Endothelial cell of umbilical vein (primary cell): ENCODE results near the gene SEMA6A. TPM values are rescaled to one million over a fixed set of nuclear protein-coding genes. Genes with fewer than 3 reads are reported as not detected.

ENCODE experiments used
- BruUV-seq: library from RNA; stranded (reverse); fragments of 400-500 nt; replicated peaks from 2 replicates; lab custom pipeline; 2021; lab: Mats Ljungman, UMichigan
- CTCF ChIA-PET: fragments of 300-600, 350-600 bp; sonication (Branson Sonifier 250); formaldehyde crosslinking; loops from one replicate; lab custom pipeline; 2021; ENCODE audit warnings: antibody characterized with exemption, inconsistent platforms; lab: Charles Lee
- POLR2A ChIA-PET: fragments of 300-600, 350-600 bp; sonication (Branson Sonifier 250); formaldehyde crosslinking; loops from one replicate; lab custom pipeline; 2021; ENCODE audit warnings: antibody characterized with exemption, inconsistent platforms; lab: Charles Lee
- DNase-seq: peaks from one replicate; pipeline ENCODE4 v3.0.0-alpha.2; 2011; ENCODE audit warnings: low read depth, low spot score
- FAIRE-seq: peaks from 2 replicates; lab custom pipeline; 2011; peaks lifted over from hg19 to GRCh38; lab: Jason Lieb, UNC
- H2AFZ ChIP-seq: 2 replicates; pipeline ENCODE4 v1.6.0; 2012; ENCODE audit warnings: low read depth, low read length, control low read depth, inconsistent platforms
- H3K27ac ChIP-seq: 2 replicates; pipeline ENCODE4 v1.5.1; 2011; ENCODE audit warnings: low read depth, mild to moderate bottlenecking, control low read depth, low read length, moderate library complexity; ENCODE audit not compliant: insufficient read depth
- H3K27me3 ChIP-seq, 2 experiments: 2 replicates each; pipeline versions ENCODE4 v1.6.0 to v1.6.1; 2011; ENCODE audit warnings: low read length in 2 of 2, mixed read lengths in 1 of 2; ENCODE audit not compliant: control insufficient read depth in 2 of 2, insufficient read depth in 2 of 2
- H3K36me3 ChIP-seq, 2 experiments: 2 replicates in 1 of 2; 3 replicates in 1 of 2; pipeline ENCODE4 v1.5.1; 2011; ENCODE audit warnings: low read length in 2 of 2, mild to moderate bottlenecking in 1 of 2, moderate library complexity in 1 of 2; ENCODE audit not compliant: control insufficient read depth in 2 of 2, insufficient read depth in 2 of 2; ENCODE audit errors: extremely low read depth in 1 of 2
- H3K4me1 ChIP-seq: 3 replicates; pipeline ENCODE4 v1.5.1; 2011; ENCODE audit warnings: mild to moderate bottlenecking, low read length; ENCODE audit not compliant: control insufficient read depth, insufficient read depth; ENCODE audit errors: extremely low read depth
- H3K4me2 ChIP-seq: 2 replicates; pipeline ENCODE4 v1.6.1; 2011; ENCODE audit warnings: low read length, control low read depth, mixed read lengths; ENCODE audit not compliant: insufficient read depth
- H3K4me3 ChIP-seq, 3 experiments: fragments of 200-600 bp in 1 of 3; sonication (generic), shearing (Covaris generic) in 1 of 3; replicated peaks in 1 of 3; 2 replicates each; pipeline ENCODE4 v1.5.1; 2011 to 2016; ENCODE audit warnings: control low read depth in 3 of 3, low read length in 3 of 3, mild to moderate bottlenecking in 2 of 3, inconsistent platforms in 1 of 3, low read depth in 1 of 3, moderate library complexity in 1 of 3; ENCODE audit not compliant: insufficient read depth in 1 of 3
- H3K79me2 ChIP-seq: 2 replicates; pipeline ENCODE4 v1.6.0; 2012; ENCODE audit warnings: low read length, inconsistent platforms; ENCODE audit not compliant: control insufficient read depth, insufficient read depth
- H3K9ac ChIP-seq: replicated peaks from 2 replicates; pipeline ENCODE3; 2011; ENCODE audit warnings: low read length, control low read depth; ENCODE audit not compliant: insufficient read depth; ENCODE audit errors: extremely low read depth
- H3K9me1 ChIP-seq: replicated peaks from 3 replicates; pipeline ENCODE4 v1.6.0; 2011; ENCODE audit warnings: mild to moderate bottlenecking, low read length; ENCODE audit not compliant: control insufficient read depth, insufficient read depth; ENCODE audit errors: extremely low read depth
- H3K9me3 ChIP-seq: replicated peaks from 2 replicates; pipeline ENCODE4 v1.5.1; 2012; ENCODE audit warnings: low read length, inconsistent platforms; ENCODE audit not compliant: control insufficient read depth, insufficient read depth
- H4K20me1 ChIP-seq: replicated peaks from 2 replicates; pipeline ENCODE3; 2011; ENCODE audit warnings: mild to moderate bottlenecking, low read length; ENCODE audit not compliant: control insufficient read depth, insufficient read depth; ENCODE audit errors: extremely low read depth
- EZH2 ChIP-seq: IDR thresholded peaks from 2 replicates; pipeline ENCODE4 v1.6.1; 2012; ENCODE audit warnings: borderline replicate concordance, low read depth, mild to moderate bottlenecking, moderate library complexity, low read length, inconsistent platforms; ENCODE audit not compliant: severe bottlenecking
- FOS ChIP-seq: IDR thresholded peaks from 2 replicates; pipeline ENCODE4 v1.6.1; 2011; ENCODE audit warnings: mild to moderate bottlenecking, low read length, moderate library complexity, borderline replicate concordance; ENCODE audit not compliant: insufficient read depth
- GATA2 ChIP-seq: IDR thresholded peaks from 2 replicates; pipeline ENCODE4 v1.7.0; 2011; ENCODE audit warnings: low read depth, mild to moderate bottlenecking, moderate library complexity, mixed read lengths, low read length; ENCODE audit not compliant: insufficient read length, insufficient read depth
- JUN ChIP-seq: IDR thresholded peaks from 2 replicates; pipeline ENCODE4 v1.6.1; 2011; ENCODE audit warnings: borderline replicate concordance, low read depth; ENCODE audit not compliant: insufficient read length, insufficient read depth
- MYC ChIP-seq: IDR thresholded peaks from one replicate; pipeline ENCODE4 v1.6.1; 2011; ENCODE audit warnings: mild to moderate bottlenecking, low read depth, low read length
- POLR2A ChIP-seq: IDR thresholded peaks from 2 replicates; pipeline ENCODE4 v1.6.1; 2012; ENCODE audit warnings: low read depth, mild to moderate bottlenecking, control low read depth, low read length
- POLR2AphosphoS5 ChIP-seq: IDR thresholded peaks from 2 replicates; pipeline ENCODE4 v1.6.1; 2012; ENCODE audit warnings: low read depth, mild to moderate bottlenecking, control low read depth, low read length, moderate library complexity; ENCODE audit not compliant: insufficient read depth
- dilution Hi-C: fragments of 300-500 bp; cut with MboI; formaldehyde crosslinking; loops from one replicate; pipeline ENCODE4 v1.15.0; 2019; ENCODE audit warnings: low sequenced_read_pairs; ENCODE audit not compliant: extremely low pct_ligation_motif_present
- intact Hi-C: fragments of 100-400 bp; cut with micrococcal nuclease; formaldehyde crosslinking; loops from one replicate; pipeline ENCODE4 v1.10.0; 2022
- polyA plus RNA-seq, 4 experiments: library from polyadenylated mRNA; depleted of rRNA in 3 of 4; stranded (reverse) in 3 of 4; unstranded in 1 of 4; fragments of >200 nt; gene quantifications; 2 replicates each; pipeline versions ENCODE4 v1.2.1 to v1.2.3, GENCODE V29; 2011 to 2012; ENCODE audit warnings: missing spikeins in 1 of 4
- total RNA-seq: library from RNA; stranded (reverse); gene quantifications from 2 replicates; pipeline ENCODE4 v1.2.3, GENCODE V29; 2021
- TF ChIP-seq, protein P1 (sequence below): IDR thresholded peaks from 2 replicates; pipeline ENCODE4 v1.6.1; 2011; ENCODE audit not compliant: insufficient read depth, insufficient read length
- TF ChIP-seq, protein P2 (sequence below), 2 donors: IDR thresholded peaks; 1 replicate in 1 of 2; 2 replicates in 1 of 2; pipeline ENCODE4 v1.5.1; 2011; ENCODE audit warnings: low read length in 2 of 2, mild to moderate bottlenecking in 2 of 2, moderate library complexity in 2 of 2, control low read depth in 1 of 2, inconsistent platforms in 1 of 2, low read depth in 1 of 2; ENCODE audit not compliant: insufficient read depth in 1 of 2; ENCODE audit errors: extremely low read depth in 1 of 2

Gene SEMA6A
- total and polyA plus RNA-seq, 2 donors (not counting 3 experiments of a cell fraction or from before 2014, with no cell fraction given): 0.43 to 1.5 TPM

DNA sequence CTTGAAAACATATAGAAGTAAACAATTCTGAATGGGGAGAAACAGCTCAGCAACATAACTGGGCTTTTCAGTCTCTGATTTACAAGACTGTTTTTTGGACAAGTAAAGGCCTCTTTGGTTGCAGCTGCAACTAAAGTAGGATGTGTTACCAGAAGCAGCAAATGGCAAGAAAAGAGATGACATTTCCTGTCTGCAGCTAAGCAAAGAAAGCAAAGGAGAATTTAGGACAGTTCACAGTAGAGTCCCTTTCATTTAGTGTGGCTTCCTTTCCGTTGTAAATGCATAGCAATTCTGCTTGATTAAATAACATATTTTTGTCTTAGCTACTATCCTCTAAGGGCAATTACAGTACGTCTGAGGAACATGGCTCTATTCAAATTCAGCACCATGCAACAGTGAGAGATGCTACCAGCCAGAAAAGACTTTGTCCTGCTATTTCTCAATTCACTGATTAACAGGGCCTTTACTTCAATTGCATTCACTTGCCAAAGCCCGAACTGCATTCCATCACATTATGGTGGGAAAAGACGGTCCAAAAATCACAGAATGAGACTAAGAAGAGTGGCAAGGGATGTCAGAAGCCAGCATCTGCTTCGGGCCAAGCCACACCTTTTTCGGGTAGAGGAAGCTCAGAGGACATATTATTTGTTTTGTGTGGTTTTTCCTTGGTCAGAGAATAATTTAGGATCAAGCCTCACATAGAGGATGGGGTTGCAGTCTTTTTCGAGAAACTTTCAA, 107.7 kb downstream of the SEMA6A start:
- no peak for DNase-seq
- ChIA-PET POLR2A (no interaction called here), CTCF (no interaction called here)
- Histone ChIP-seq H3K9ac (no peak overlapping the region), H3K4me3 (no peak overlapping the region), H4K20me1 (no peaks in the 10 kb centered on the region), H3K27ac (no peak overlapping the region), H2AFZ (no peak overlapping the region), H3K79me2 (no peaks in the 10 kb centered on the region), H3K4me2 (no peak overlapping the region), H3K9me1 (no peaks in the 10 kb centered on the region), H3K4me1 (no peaks in the 10 kb centered on the region), H3K27me3 (no peaks in the 10 kb centered on the region), H3K9me3 (no peaks in the 10 kb centered on the region), H3K36me3 (no peaks in the 10 kb centered on the region)
- intact Hi-C loops (no loop called here), dilution Hi-C loops (no loop called here)
- no peak for TF ChIP-seq EZH2
- TF ChIP-seq, protein P1, sequence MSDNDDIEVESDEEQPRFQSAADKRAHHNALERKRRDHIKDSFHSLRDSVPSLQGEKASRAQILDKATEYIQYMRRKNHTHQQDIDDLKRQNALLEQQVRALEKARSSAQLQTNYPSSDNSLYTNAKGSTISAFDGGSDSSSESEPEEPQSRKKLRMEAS: no peak
- no peak for TF ChIP-seq MYC
- no peak for TF ChIP-seq FOS
- TF ChIP-seq POLR2AphosphoS5: no peak
- TF ChIP-seq GATA2: no peak
- no peak for TF ChIP-seq POLR2A
- TF ChIP-seq, protein P2, sequence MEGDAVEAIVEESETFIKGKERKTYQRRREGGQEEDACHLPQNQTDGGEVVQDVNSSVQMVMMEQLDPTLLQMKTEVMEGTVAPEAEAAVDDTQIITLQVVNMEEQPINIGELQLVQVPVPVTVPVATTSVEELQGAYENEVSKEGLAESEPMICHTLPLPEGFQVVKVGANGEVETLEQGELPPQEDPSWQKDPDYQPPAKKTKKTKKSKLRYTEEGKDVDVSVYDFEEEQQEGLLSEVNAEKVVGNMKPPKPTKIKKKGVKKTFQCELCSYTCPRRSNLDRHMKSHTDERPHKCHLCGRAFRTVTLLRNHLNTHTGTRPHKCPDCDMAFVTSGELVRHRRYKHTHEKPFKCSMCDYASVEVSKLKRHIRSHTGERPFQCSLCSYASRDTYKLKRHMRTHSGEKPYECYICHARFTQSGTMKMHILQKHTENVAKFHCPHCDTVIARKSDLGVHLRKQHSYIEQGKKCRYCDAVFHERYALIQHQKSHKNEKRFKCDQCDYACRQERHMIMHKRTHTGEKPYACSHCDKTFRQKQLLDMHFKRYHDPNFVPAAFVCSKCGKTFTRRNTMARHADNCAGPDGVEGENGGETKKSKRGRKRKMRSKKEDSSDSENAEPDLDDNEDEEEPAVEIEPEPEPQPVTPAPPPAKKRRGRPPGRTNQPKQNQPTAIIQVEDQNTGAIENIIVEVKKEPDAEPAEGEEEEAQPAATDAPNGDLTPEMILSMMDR (IDR thresholded peaks at IDR 0.05; ENCODE audit: extremely low read depth in 1 of 2, insufficient read depth in 1 of 2, low read depth in 1 of 2, low read length in 2 of 2): no peak
- no peak for TF ChIP-seq JUN
- no TSS peak for BruUV-seq
- FAIRE-seq: no peak
